SK-N-SH treated with all-trans-retinoic acid at 6 μM for 48 hours (cell line): ENCODE data around the gene HS3ST5.

Experiments used
- ATAC-seq: fragments of 200-7000 bp; cut with Tn5 transposase; 3 replicates; pipeline ENCODE4 v1.9.1; 2020; ENCODE audit warnings: mild to moderate bottlenecking, moderate library complexity
- ARNTL ChIP-seq: fragments of 450-650 bp; formaldehyde crosslinking; IDR thresholded peaks from 2 replicates; pipeline ENCODE4 v1.5.0; 2020; ENCODE audit warnings: low read depth, mild to moderate bottlenecking, moderate library complexity, borderline replicate concordance
- BACH2 ChIP-seq: fragments of 250-450 bp; sonication (Bioruptor Pico); IDR thresholded peaks from 2 replicates; pipeline ENCODE4 v1.9.0; 2021; ENCODE audit warnings: mild to moderate bottlenecking, borderline replicate concordance
- CSDC2 ChIP-seq: fragments of 250-450 bp; sonication (Bioruptor Pico); IDR thresholded peaks from 2 replicates; pipeline ENCODE4 v1.5.0; 2020; ENCODE audit warnings: mild to moderate bottlenecking, moderate library complexity
- ESRRG ChIP-seq: fragments of 250-450 bp; sonication (Bioruptor Pico); IDR thresholded peaks from 2 replicates; pipeline ENCODE4 v1.6.1; 2021; ENCODE audit warnings: mild to moderate bottlenecking
- GLIS3 ChIP-seq: fragments of 250-450 bp; sonication (Bioruptor Pico); IDR thresholded peaks from 2 replicates; pipeline ENCODE4 v1.5.0; 2020; ENCODE audit warnings: mild to moderate bottlenecking, moderate library complexity
- ISL1 ChIP-seq: fragments of 250-450 bp; sonication (Bioruptor Pico); IDR thresholded peaks from 2 replicates; pipeline ENCODE4 v2.1.2; 2022; ENCODE audit warnings: mild to moderate bottlenecking, moderate library complexity
- OSR1 ChIP-seq: fragments of 250-450 bp; sonication (Bioruptor Pico); IDR thresholded peaks from 2 replicates; pipeline ENCODE4 v1.8.0; 2022; ENCODE audit warnings: moderate library complexity, mild to moderate bottlenecking, inconsistent platforms
- RARB ChIP-seq: fragments of 250-450 bp; sonication (Bioruptor Pico); IDR thresholded peaks from 2 replicates; pipeline ENCODE4 v1.8.0; 2021; ENCODE audit warnings: mild to moderate bottlenecking, moderate library complexity
- SNAI2 ChIP-seq: fragments of 250-450 bp; sonication (Bioruptor Pico); IDR thresholded peaks from 2 replicates; pipeline ENCODE4 v1.5.0; 2020; ENCODE audit warnings: mild to moderate bottlenecking, moderate library complexity
- TCF4 ChIP-seq: fragments of 250-450 bp; sonication (Bioruptor Pico); IDR thresholded peaks from 2 replicates; pipeline ENCODE4 v1.8.0; 2021; ENCODE audit warnings: mild to moderate bottlenecking, moderate library complexity, borderline replicate concordance
- TOX ChIP-seq: fragments of 250-450 bp; sonication (Bioruptor Pico); IDR thresholded peaks from 2 replicates; pipeline ENCODE4 v1.8.0; 2021; ENCODE audit warnings: mild to moderate bottlenecking, moderate library complexity, borderline replicate concordance
- ZC3H10 ChIP-seq: fragments of 250-450 bp; sonication (Bioruptor Pico); IDR thresholded peaks from 2 replicates; pipeline ENCODE4 v1.5.1; 2021; ENCODE audit warnings: mild to moderate bottlenecking, moderate library complexity
- ZNF565 ChIP-seq: fragments of 450-650 bp; formaldehyde crosslinking; conservative IDR thresholded peaks from 2 replicates; pipeline ENCODE4 v1.5.0; 2020; ENCODE audit warnings: low read depth, mild to moderate bottlenecking, moderate library complexity
- ZNF70 ChIP-seq: fragments of 450-650 bp; formaldehyde crosslinking; IDR thresholded peaks from 2 replicates; pipeline ENCODE4 v1.5.0; 2020; ENCODE audit warnings: mild to moderate bottlenecking, moderate library complexity
- ZNF8 ChIP-seq: fragments of 450-650 bp; formaldehyde crosslinking; IDR thresholded peaks from 2 replicates; pipeline ENCODE4 v1.5.0; 2020; ENCODE audit warnings: mild to moderate bottlenecking, moderate library complexity
- TF ChIP-seq, protein P1 (sequence below): fragments of 250-450 bp; sonication (Bioruptor Pico); IDR thresholded peaks from 2 replicates; pipeline ENCODE4 v1.5.1; 2021; ENCODE audit warnings: mild to moderate bottlenecking, moderate library complexity
- TF ChIP-seq, protein P2 (sequence below): fragments of 250-450 bp; sonication (Bioruptor Pico); IDR thresholded peaks from 2 replicates; pipeline ENCODE4 v1.5.0; 2020; ENCODE audit warnings: mild to moderate bottlenecking, moderate library complexity
- TF ChIP-seq, protein P3 (sequence below): fragments of 250-450 bp; sonication (Bioruptor Pico); IDR thresholded peaks from 2 replicates; pipeline ENCODE4 v1.5.1; 2020; ENCODE audit warnings: low read depth, mild to moderate bottlenecking, moderate library complexity
- TF ChIP-seq, protein P4 (sequence below): fragments of 250-450 bp; sonication (Bioruptor Pico); IDR thresholded peaks from 2 replicates; pipeline ENCODE4 v1.8.0; 2021; ENCODE audit warnings: low read depth, mild to moderate bottlenecking, moderate library complexity, borderline replicate concordance
- TF ChIP-seq, protein P5 (sequence below): fragments of 250-450 bp; sonication (Bioruptor Pico); IDR thresholded peaks from 2 replicates; pipeline ENCODE4 v1.8.0; 2020; ENCODE audit warnings: mild to moderate bottlenecking, moderate library complexity, borderline replicate concordance

The HS3ST5 gene

DNA sequence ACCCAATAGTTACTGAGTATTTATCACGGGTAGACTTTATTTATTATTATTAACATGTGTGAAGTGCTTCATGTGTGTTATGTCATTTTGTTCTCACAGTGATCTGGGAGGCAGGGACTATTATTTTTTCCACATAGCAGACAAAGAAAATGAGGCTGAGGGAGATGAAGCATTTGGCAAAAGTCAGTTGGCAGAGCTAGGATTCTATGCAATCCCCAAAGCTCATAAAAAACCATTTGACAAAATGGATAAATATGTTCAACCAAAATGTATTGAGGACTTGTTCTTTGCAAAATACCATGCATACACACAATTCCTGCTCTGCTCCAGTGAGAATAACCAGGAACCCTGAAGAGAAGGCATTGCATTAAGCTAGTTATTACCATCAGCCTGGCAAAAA, 184.4 kb downstream of the HS3ST5 start:
- TF ChIP-seq TCF4 (CRISPR knock-in tag), result no peak
- no peak for TF ChIP-seq ZC3H10 (CRISPR knock-in tag)
- TF ChIP-seq, protein P1, sequence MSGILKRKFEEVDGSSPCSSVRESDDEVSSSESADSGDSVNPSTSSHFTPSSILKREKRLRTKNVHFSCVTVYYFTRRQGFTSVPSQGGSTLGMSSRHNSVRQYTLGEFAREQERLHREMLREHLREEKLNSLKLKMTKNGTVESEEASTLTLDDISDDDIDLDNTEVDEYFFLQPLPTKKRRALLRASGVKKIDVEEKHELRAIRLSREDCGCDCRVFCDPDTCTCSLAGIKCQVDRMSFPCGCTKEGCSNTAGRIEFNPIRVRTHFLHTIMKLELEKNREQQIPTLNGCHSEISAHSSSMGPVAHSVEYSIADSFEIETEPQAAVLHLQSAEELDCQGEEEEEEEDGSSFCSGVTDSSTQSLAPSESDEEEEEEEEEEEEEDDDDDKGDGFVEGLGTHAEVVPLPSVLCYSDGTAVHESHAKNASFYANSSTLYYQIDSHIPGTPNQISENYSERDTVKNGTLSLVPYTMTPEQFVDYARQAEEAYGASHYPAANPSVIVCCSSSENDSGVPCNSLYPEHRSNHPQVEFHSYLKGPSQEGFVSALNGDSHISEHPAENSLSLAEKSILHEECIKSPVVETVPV (CRISPR knock-in tag), result no peak
- no peak for TF ChIP-seq SNAI2 (CRISPR knock-in tag)
- no peak for TF ChIP-seq ZNF70 (CRISPR knock-in tag)
- no peak for TF ChIP-seq ZNF565 (CRISPR knock-in tag)
- no peak for TF ChIP-seq ESRRG (CRISPR knock-in tag)
- TF ChIP-seq ARNTL (CRISPR knock-in tag), result no peak
- no peak for TF ChIP-seq BACH2 (CRISPR knock-in tag)
- TF ChIP-seq ZNF8 (CRISPR knock-in tag), result no peak
- no peak for TF ChIP-seq TOX
- TF ChIP-seq GLIS3 (CRISPR knock-in tag), result no peak
- no peak for TF ChIP-seq CSDC2 (CRISPR knock-in tag)
- no peak for ATAC-seq

DNA sequence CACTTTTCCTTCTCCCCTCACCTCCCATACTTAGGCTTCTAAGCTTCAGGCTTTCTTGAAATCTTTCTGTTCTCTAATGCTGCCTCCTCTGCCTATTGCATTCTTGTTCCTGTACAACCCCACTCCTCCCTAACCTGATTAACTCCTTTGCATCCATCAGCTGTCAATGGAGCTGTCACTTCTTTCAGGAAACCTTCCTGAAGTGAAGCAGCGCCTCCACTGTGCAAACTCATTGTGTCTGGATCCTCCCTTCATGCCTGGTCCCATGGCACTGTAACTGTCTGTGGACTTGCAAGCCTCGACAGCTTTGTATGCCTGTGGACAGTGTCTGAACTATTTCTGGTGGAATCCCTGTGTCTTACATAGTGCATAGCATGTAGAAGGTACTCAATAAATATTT, 185.0 kb downstream of the HS3ST5 start:
- ATAC-seq, result no peak
- TF ChIP-seq ARNTL (CRISPR knock-in tag) (no peak), ISL1 (CRISPR knock-in tag) (no peak), BACH2 (CRISPR knock-in tag) (no peak), SNAI2 (CRISPR knock-in tag) (no peak)
- TF ChIP-seq, all 23 proteins: peak for 0

DNA sequence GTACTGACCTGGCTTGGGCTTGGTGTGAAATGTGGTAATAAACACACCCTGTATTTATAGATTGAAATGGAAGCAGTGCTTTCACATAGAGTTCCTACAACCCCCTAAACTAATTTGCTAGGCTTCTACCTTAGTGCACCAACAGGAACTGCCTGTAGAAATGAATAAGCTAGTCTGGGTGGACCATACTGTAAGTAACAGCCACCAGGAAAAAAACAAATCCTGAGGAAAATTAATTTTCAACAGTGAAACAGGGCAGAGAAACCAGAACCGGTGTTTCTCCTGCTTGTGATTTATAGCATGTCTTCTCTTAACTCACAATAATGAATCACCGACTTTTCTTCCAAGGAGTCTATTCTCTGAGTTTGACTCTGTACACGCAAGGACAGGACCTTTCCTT, 187.1 kb downstream of the HS3ST5 start:
- TF ChIP-seq GLIS3 (CRISPR knock-in tag) (no peak), SNAI2 (CRISPR knock-in tag) (no peak), RARB (CRISPR knock-in tag) (no peak), ZNF8 (CRISPR knock-in tag) (no peak), ZC3H10 (CRISPR knock-in tag) (no peak), TCF4 (CRISPR knock-in tag) (no peak), ESRRG (CRISPR knock-in tag) (no peak), ISL1 (CRISPR knock-in tag) (no peak)
- TF ChIP-seq, protein P2, sequence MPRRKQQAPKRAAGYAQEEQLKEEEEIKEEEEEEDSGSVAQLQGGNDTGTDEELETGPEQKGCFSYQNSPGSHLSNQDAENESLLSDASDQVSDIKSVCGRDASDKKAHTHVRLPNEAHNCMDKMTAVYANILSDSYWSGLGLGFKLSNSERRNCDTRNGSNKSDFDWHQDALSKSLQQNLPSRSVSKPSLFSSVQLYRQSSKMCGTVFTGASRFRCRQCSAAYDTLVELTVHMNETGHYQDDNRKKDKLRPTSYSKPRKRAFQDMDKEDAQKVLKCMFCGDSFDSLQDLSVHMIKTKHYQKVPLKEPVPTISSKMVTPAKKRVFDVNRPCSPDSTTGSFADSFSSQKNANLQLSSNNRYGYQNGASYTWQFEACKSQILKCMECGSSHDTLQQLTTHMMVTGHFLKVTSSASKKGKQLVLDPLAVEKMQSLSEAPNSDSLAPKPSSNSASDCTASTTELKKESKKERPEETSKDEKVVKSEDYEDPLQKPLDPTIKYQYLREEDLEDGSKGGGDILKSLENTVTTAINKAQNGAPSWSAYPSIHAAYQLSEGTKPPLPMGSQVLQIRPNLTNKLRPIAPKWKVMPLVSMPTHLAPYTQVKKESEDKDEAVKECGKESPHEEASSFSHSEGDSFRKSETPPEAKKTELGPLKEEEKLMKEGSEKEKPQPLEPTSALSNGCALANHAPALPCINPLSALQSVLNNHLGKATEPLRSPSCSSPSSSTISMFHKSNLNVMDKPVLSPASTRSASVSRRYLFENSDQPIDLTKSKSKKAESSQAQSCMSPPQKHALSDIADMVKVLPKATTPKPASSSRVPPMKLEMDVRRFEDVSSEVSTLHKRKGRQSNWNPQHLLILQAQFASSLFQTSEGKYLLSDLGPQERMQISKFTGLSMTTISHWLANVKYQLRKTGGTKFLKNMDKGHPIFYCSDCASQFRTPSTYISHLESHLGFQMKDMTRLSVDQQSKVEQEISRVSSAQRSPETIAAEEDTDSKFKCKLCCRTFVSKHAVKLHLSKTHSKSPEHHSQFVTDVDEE (CRISPR knock-in tag), result no peak
- TF ChIP-seq, protein P3, sequence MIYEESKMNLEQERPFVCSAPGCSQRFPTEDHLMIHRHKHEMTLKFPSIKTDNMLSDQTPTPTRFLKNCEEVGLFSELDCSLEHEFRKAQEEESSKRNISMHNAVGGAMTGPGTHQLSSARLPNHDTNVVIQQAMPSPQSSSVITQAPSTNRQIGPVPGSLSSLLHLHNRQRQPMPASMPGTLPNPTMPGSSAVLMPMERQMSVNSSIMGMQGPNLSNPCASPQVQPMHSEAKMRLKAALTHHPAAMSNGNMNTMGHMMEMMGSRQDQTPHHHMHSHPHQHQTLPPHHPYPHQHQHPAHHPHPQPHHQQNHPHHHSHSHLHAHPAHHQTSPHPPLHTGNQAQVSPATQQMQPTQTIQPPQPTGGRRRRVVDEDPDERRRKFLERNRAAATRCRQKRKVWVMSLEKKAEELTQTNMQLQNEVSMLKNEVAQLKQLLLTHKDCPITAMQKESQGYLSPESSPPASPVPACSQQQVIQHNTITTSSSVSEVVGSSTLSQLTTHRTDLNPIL, result no peak
- TF ChIP-seq, protein P4, sequence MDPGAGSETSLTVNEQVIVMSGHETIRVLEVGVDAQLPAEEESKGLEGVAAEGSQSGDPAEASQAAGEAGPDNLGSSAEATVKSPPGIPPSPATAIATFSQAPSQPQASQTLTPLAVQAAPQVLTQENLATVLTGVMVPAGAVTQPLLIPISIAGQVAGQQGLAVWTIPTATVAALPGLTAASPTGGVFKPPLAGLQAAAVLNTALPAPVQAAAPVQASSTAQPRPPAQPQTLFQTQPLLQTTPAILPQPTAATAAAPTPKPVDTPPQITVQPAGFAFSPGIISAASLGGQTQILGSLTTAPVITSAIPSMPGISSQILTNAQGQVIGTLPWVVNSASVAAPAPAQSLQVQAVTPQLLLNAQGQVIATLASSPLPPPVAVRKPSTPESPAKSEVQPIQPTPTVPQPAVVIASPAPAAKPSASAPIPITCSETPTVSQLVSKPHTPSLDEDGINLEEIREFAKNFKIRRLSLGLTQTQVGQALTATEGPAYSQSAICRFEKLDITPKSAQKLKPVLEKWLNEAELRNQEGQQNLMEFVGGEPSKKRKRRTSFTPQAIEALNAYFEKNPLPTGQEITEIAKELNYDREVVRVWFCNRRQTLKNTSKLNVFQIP, result no peak
- TF ChIP-seq, protein P5, sequence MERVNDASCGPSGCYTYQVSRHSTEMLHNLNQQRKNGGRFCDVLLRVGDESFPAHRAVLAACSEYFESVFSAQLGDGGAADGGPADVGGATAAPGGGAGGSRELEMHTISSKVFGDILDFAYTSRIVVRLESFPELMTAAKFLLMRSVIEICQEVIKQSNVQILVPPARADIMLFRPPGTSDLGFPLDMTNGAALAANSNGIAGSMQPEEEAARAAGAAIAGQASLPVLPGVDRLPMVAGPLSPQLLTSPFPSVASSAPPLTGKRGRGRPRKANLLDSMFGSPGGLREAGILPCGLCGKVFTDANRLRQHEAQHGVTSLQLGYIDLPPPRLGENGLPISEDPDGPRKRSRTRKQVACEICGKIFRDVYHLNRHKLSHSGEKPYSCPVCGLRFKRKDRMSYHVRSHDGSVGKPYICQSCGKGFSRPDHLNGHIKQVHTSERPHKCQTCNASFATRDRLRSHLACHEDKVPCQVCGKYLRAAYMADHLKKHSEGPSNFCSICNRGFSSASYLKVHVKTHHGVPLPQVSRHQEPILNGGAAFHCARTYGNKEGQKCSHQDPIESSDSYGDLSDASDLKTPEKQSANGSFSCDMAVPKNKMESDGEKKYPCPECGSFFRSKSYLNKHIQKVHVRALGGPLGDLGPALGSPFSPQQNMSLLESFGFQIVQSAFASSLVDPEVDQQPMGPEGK (CRISPR knock-in tag), result no peak
- ATAC-seq, result no peak

DNA sequence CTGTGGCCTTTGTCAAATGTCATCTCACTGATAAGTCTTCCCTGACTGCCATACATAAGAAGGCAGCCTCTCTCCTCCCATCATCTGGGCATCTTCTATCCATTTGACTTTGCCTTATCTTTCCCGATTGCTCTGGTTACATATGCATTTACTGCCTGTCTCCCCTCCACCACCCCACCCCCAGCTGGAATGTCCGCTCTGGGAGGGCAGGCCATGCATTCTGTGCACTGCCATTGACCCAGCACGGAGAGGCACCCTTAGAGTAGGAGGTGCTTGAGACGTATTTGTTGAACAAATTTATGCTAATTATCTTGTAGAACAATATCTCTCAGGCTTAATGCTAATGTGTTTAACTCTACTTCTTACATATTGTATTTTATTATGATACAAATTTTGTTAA, 188.0 kb downstream of the HS3ST5 start:
- no peak for ATAC-seq
- TF ChIP-seq GLIS3 (CRISPR knock-in tag) (no peak), SNAI2 (CRISPR knock-in tag) (no peak), OSR1 (CRISPR knock-in tag) (no peak), CSDC2 (CRISPR knock-in tag) (no peak)
- TF ChIP-seq, protein P3, result no peak
- TF ChIP-seq, protein P2 (CRISPR knock-in tag), result no peak
- TF ChIP-seq, protein P4, result no peak
